Suprapubic skin (tissue), 4 donors: ENCODE measurements around the gene FAM20B. TPM values are rescaled to one million over a fixed set of nuclear protein-coding genes. Genes with fewer than 3 reads are reported as not detected.

Experiments used
- DNase-seq, 2 donors: peaks; one replicate each; pipeline ENCODE4 v3.0.0-alpha.2; 2019; ENCODE audit warnings: low spot score in 2 of 2
- H3K27ac ChIP-seq: fragments of 200-600 bp; sonication (generic); one replicate; pipeline ENCODE4 v1.5.1; 2019
- H3K27me3 ChIP-seq: fragments of 200-600 bp; sonication (generic); one replicate; pipeline ENCODE4 v1.5.1; 2019
- H3K36me3 ChIP-seq: fragments of 200-600 bp; sonication (generic); one replicate; pipeline ENCODE4 v1.5.1; 2019
- H3K4me1 ChIP-seq: fragments of 200-600 bp; sonication (generic); one replicate; pipeline ENCODE4 v1.5.1; 2019
- H3K4me3 ChIP-seq: fragments of 200-600 bp; sonication (generic); one replicate; pipeline ENCODE4 v1.5.1; 2019; ENCODE audit warnings: mild to moderate bottlenecking
- H3K9me3 ChIP-seq: fragments of 200-600 bp; sonication (generic); one replicate; pipeline ENCODE4 v1.5.1; 2019
- EP300 ChIP-seq: sonication (generic); formaldehyde crosslinking; IDR thresholded peaks from one replicate; pipeline ENCODE4 v1.6.1; 2017; ENCODE audit warnings: antibody characterized with exemption
- POLR2A ChIP-seq, 2 donors: fragments of 450-650 bp; IDR thresholded peaks; one replicate each; pipeline ENCODE4 v1.6.1; 2017; ENCODE audit warnings: antibody characterized with exemption in 2 of 2, mild to moderate bottlenecking in 2 of 2, moderate library complexity in 2 of 2
- POLR2AphosphoS5 ChIP-seq, 3 donors: sonication (generic); formaldehyde crosslinking; IDR thresholded peaks; one replicate each; pipeline ENCODE4 v1.6.1; 2017; ENCODE audit warnings: antibody characterized with exemption in 3 of 3
- WGBS: methylation state at CpG from one replicate; pipeline ENCODE4 v1.1.5; 2018; 5-methylcytosine and 5-hydroxymethylcytosine counted together
- total RNA-seq, 4 donors: library from RNA; depleted of rRNA; stranded (reverse); fragments of >200 nt; gene quantifications; one replicate each; pipeline ENCODE4 v1.1.0, GENCODE V29; 2016
- TF ChIP-seq, protein P1 (sequence below), 2 donors: fragments of 200-600 bp in 1 of 2; fragments of 450-650 bp in 1 of 2; sonication (generic) in 1 of 2; IDR thresholded peaks; one replicate each; pipeline ENCODE4 v1.5.1; 2016 to 2019; ENCODE audit warnings: antibody characterized with exemption in 2 of 2, mild to moderate bottlenecking in 1 of 2, moderate library complexity in 1 of 2

Gene FAM20B
- total RNA-seq, 4 donors from 2014 or later: 18.1 to 30.6 (median 21.7) TPM

DNA sequence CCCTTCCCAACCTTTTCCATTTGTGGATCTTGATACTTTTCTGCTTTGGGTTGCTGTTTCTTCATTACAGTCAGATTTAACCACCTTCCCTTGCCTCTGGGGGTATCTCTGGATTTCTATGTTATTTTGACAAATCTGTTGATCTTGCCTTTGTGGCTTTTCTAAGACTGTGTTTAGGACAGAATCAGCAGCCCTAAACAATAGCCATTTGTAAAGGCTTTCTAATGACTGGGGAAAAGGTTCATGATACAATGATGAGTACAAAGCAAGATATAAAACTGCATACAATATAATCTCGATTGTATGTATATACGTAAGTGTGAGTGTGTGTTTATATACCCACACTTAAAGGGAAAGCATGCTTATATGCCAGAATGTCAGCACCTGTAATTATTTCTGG, 27.8 kb downstream of the FAM20B start:
- Histone ChIP-seq H3K27me3 (no peaks in the 10 kb centered on the region), H3K9me3 (no peaks in the 10 kb centered on the region), H3K4me1 (no peaks in the 10 kb centered on the region), H3K27ac (no peak overlapping the region), H3K36me3 (peaks cover 35% of the 10 kb centered on the region), H3K4me3 (no peak overlapping the region)
- 84% methylated on average over 2 of the region's 2 CpGs for WGBS
- DNase-seq: no peak
- TF ChIP-seq, protein P1, sequence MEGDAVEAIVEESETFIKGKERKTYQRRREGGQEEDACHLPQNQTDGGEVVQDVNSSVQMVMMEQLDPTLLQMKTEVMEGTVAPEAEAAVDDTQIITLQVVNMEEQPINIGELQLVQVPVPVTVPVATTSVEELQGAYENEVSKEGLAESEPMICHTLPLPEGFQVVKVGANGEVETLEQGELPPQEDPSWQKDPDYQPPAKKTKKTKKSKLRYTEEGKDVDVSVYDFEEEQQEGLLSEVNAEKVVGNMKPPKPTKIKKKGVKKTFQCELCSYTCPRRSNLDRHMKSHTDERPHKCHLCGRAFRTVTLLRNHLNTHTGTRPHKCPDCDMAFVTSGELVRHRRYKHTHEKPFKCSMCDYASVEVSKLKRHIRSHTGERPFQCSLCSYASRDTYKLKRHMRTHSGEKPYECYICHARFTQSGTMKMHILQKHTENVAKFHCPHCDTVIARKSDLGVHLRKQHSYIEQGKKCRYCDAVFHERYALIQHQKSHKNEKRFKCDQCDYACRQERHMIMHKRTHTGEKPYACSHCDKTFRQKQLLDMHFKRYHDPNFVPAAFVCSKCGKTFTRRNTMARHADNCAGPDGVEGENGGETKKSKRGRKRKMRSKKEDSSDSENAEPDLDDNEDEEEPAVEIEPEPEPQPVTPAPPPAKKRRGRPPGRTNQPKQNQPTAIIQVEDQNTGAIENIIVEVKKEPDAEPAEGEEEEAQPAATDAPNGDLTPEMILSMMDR (IDR thresholded peaks at IDR 0.05): no peak
- TF ChIP-seq POLR2A (IDR thresholded peaks at IDR 0.05) (no peak), POLR2AphosphoS5 (IDR thresholded peaks at IDR 0.05) (no peak), EP300 (no peak)

- Histone ChIP-seq H3K27ac (no peak overlapping the region), H3K9me3 (no peaks in the 10 kb centered on the region), H3K27me3 (no peaks in the 10 kb centered on the region), H3K36me3 (peaks cover 37% of the 10 kb centered on the region), H3K4me3 (no peak overlapping the region), H3K4me1 (no peaks in the 10 kb centered on the region)
- no peak for DNase-seq
- TF ChIP-seq EP300 (no peak), POLR2AphosphoS5 (IDR thresholded peaks at IDR 0.05) (no peak), POLR2A (IDR thresholded peaks at IDR 0.05) (no peak)
- TF ChIP-seq, protein P1 (IDR thresholded peaks at IDR 0.05): no peak
- WGBS: 94% methylated on average over 2 of the region's 2 CpGs
Measured at GRCh38 chr1:179055937-179056336, 30.2 kb downstream of the FAM20B start.

DNA sequence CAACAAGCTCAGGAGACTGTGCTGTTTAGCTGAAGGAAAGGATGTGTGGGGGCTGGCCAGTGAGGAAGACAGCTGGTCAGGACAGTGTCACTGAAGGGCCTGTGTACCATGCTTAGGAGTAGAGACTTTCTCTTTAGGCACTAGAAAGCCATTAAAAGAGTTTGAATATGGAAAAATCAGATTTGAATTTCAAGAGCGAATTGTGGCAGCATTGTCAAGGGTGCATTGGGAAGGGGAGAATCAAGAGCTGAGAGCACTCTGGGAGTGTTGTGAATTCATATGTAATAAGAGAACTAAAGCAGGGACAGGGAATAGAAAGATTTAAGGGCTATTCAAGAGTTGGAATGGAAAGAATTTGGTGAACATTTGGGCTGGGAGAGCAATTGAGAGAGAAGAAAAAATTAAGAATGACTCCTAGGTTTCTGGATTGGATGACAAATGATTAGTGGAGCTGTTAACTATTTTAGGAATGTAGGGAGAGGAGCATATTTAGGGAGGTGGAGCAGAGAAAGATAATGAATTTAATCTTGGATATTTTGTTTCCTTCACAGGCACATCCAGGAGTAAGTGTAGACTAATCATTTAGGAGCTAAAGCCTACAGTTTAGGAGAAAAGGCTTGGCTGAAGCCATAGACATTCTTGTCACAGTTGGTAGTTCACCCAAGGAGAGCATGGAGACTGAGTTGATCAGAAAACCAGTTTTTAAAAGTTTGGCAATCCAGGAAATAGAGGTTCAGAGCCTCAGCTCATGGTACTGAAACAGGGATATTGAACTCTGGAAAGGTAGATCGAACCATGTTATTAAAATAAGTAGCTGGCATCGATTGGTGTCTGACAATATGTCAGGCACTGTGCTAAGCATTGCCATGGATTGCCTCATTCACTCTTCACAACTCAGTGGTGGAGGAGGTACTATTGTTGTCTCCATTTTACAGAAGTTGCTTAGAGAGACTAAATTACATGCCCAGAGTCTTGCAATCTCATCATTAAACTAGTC, 33.1 kb downstream of the FAM20B start:
- TF ChIP-seq, protein P1 (IDR thresholded peaks at IDR 0.05): no peak
- TF ChIP-seq EP300 (no peak), POLR2A (IDR thresholded peaks at IDR 0.05) (no peak)
- no peak for DNase-seq
- 89% methylated on average over 3 of the region's 3 CpGs for WGBS
- no peaks in the 10 kb centered on the region for H3K4me1 ChIP-seq
- no peak overlapping the region for H3K27ac ChIP-seq
- H3K27me3 ChIP-seq: no peaks in the 10 kb centered on the region
- H3K4me3 ChIP-seq: no peak overlapping the region
- H3K36me3 ChIP-seq: peaks cover 48% of the 10 kb centered on the region
- no peaks in the 10 kb centered on the region for H3K9me3 ChIP-seq

DNA sequence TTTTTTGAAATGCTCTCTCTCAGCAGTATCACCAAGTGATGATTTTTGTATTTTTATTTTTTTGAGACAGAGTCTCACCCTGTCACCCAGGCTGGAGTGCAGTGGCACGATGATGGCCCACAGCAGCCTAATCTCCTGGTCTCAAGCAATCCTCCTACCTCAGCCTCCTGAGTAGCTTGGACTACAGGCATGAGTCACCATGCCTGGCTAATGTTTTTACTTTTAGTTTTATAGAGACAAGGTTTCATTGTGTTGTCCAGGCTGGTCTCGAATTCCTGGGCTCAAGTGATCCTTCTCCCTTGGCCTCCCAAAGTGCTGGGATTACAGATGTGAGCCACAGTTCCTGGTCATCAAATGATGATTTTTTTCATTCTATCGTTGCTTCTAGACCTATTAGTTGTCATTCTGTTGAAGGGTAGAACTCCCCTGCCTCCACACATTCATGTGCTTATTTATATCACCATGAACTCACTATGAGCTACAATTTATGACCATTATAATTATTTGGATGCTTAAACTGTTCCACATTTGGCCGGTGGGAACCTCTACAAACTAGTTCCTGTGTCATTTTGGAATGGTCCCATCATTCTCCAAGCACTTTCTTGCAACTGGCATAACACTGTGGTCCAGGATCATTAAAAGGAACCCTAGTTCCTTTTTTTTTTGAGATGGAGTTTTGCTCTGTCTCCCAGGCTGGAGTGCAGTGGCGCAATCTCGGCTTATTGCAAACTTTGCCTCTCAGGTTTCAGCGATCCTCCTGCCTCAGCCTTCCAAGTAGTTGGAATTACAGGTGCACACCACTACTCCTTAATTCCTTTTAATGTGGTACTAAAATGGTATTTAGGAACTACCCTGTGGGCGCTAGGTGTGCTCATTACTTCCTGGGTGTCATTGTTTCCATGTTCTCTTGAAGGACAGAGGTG, 35.9 kb downstream of the FAM20B start:
- no peak overlapping the region for H3K27ac ChIP-seq
- 92% methylated on average over 8 of the region's 8 CpGs for WGBS
- DNase-seq: no peak
- H3K9me3 ChIP-seq: no peaks in the 10 kb centered on the region
- H3K36me3 ChIP-seq: peaks cover 50% of the 10 kb centered on the region
- H3K27me3 ChIP-seq: no peaks in the 10 kb centered on the region
- H3K4me3 ChIP-seq: no peak overlapping the region
- H3K4me1 ChIP-seq: no peaks in the 10 kb centered on the region
- no peak for TF ChIP-seq POLR2A (IDR thresholded peaks at IDR 0.05)
- TF ChIP-seq, protein P1 (IDR thresholded peaks at IDR 0.05): no peak
- TF ChIP-seq POLR2AphosphoS5 (IDR thresholded peaks at IDR 0.05): no peak
- TF ChIP-seq EP300: no peak
